Ishikawa (cell line): Measurements from ENCODE around the gene FBRSL1.

Experiments
- CEBPB ChIP-seq: IDR thresholded peaks from 2 replicates; pipeline ENCODE4 v1.6.1; 2012
- CREB1 ChIP-seq: IDR thresholded peaks from 2 replicates; pipeline ENCODE4 v1.6.1; 2012; ENCODE audit warnings: low read depth
- EGR1 ChIP-seq: IDR thresholded peaks from 2 replicates; pipeline ENCODE4 v1.6.1; 2012
- EP300 ChIP-seq: IDR thresholded peaks from 2 replicates; pipeline ENCODE4 v1.6.1; 2012; ENCODE audit warnings: borderline replicate concordance
- FOXM1 ChIP-seq: IDR thresholded peaks from 2 replicates; pipeline ENCODE4 v1.6.1; 2012; ENCODE audit warnings: low read depth, borderline replicate concordance
- MAX ChIP-seq: IDR thresholded peaks from 2 replicates; pipeline ENCODE4 v1.6.1; 2012
- NFIC ChIP-seq: IDR thresholded peaks from 2 replicates; pipeline ENCODE4 v1.6.1; 2012
- RAD21 ChIP-seq: IDR thresholded peaks from 2 replicates; pipeline ENCODE4 v1.6.1; 2012; ENCODE audit warnings: low read depth
- REST ChIP-seq: IDR thresholded peaks from 2 replicates; pipeline ENCODE4 v1.6.1; 2012; ENCODE audit warnings: low read depth, mild to moderate bottlenecking
- TAF1 ChIP-seq: IDR thresholded peaks from 2 replicates; pipeline ENCODE4 v1.6.1; 2012; ENCODE audit warnings: low read depth, mild to moderate bottlenecking
- TCF12 ChIP-seq: IDR thresholded peaks from 2 replicates; pipeline ENCODE4 v1.6.1; 2012; ENCODE audit warnings: low read depth
- TEAD4 ChIP-seq: IDR thresholded peaks from 2 replicates; pipeline ENCODE4 v1.6.1; 2012
- USF1 ChIP-seq: IDR thresholded peaks from 2 replicates; pipeline ENCODE4 v1.6.1; 2012
- YY1 ChIP-seq: IDR thresholded peaks from 2 replicates; pipeline ENCODE4 v1.6.1; 2012; ENCODE audit warnings: low read depth
- ZBTB7A ChIP-seq: IDR thresholded peaks from 2 replicates; pipeline ENCODE4 v1.6.1; 2012; ENCODE audit warnings: low read depth

The FBRSL1 gene

GRCh38 chr12:132502149-132502881 lies 12.4 kb downstream of the FBRSL1 start:
- TF ChIP-seq TEAD4: no peak
- no peak for TF ChIP-seq REST
- no peak for TF ChIP-seq YY1
- no peak for TF ChIP-seq TAF1
- no peak for TF ChIP-seq TCF12
- TF ChIP-seq NFIC: no peak
- no peak for TF ChIP-seq EP300
- TF ChIP-seq RAD21: no peak
- TF ChIP-seq CREB1: no peak
- no peak for TF ChIP-seq FOXM1
- no peak for TF ChIP-seq MAX
- no peak for TF ChIP-seq CEBPB
- TF ChIP-seq USF1: no peak

GRCh38 chr12:132502882-132503193 lies 12.9 kb downstream of the FBRSL1 start:
- TF ChIP-seq TEAD4 (no peak), NFIC (no peak), YY1 (no peak), CEBPB (no peak), TAF1 (no peak), USF1 (no peak), EP300 (no peak), ZBTB7A (no peak), CREB1 (no peak), RAD21 (no peak), MAX (no peak), FOXM1 (no peak), EGR1 (no peak), REST (no peak), TCF12 (no peak)

GRCh38 chr12:132503618-132504204 lies 13.8 kb downstream of the FBRSL1 start:
- no peak for TF ChIP-seq TEAD4
- TF ChIP-seq EP300: no peak
- TF ChIP-seq ZBTB7A: no peak
- TF ChIP-seq NFIC: no peak
- TF ChIP-seq TAF1: no peak

- no peak for TF ChIP-seq YY1
- TF ChIP-seq TEAD4: no peak
- no peak for TF ChIP-seq FOXM1
- TF ChIP-seq TCF12: no peak
- TF ChIP-seq NFIC: no peak
- TF ChIP-seq TAF1: no peak
- no peak for TF ChIP-seq MAX
- no peak for TF ChIP-seq EGR1
- TF ChIP-seq CREB1: no peak
- no peak for TF ChIP-seq CEBPB
- no peak for TF ChIP-seq USF1
Observed at GRCh38 chr12:132505105-132505851, 15.3 kb downstream of the FBRSL1 start.
